ENCODE measurements around the gene PLD6.

- TF ChIP-seq, protein P1, sequence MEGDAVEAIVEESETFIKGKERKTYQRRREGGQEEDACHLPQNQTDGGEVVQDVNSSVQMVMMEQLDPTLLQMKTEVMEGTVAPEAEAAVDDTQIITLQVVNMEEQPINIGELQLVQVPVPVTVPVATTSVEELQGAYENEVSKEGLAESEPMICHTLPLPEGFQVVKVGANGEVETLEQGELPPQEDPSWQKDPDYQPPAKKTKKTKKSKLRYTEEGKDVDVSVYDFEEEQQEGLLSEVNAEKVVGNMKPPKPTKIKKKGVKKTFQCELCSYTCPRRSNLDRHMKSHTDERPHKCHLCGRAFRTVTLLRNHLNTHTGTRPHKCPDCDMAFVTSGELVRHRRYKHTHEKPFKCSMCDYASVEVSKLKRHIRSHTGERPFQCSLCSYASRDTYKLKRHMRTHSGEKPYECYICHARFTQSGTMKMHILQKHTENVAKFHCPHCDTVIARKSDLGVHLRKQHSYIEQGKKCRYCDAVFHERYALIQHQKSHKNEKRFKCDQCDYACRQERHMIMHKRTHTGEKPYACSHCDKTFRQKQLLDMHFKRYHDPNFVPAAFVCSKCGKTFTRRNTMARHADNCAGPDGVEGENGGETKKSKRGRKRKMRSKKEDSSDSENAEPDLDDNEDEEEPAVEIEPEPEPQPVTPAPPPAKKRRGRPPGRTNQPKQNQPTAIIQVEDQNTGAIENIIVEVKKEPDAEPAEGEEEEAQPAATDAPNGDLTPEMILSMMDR (conservative IDR thresholded peaks at IDR 0.05 in 1 of 2, IDR thresholded peaks at IDR 0.05 in 1 of 2; ENCODE audit: low read depth in 1 of 2, low read length in 2 of 2), result no peak
- no peak for TF ChIP-seq EZH2 (IDR thresholded peaks at IDR 0.05; ENCODE audit: low read length, missing control alignments)
Observed at GRCh38 chr17:17221329-17221728, 15.2 kb upstream of the PLD6 start.

Data from fibroblast of lung (primary cell).